Neural progenitor cell (in vitro differentiated cells): ENCODE results near the gene RET. TPM values are rescaled to one million over a fixed set of nuclear protein-coding genes. Genes with fewer than 3 reads are reported as not detected.

Experiments
- DNase-seq: peaks from one replicate; pipeline ENCODE4 v3.0.0-alpha.2; 2016; ENCODE audit warnings: low spot score
- H2AFZ ChIP-seq: fragments of 200-600 bp; sonication (generic); replicated peaks from 2 replicates; pipeline ENCODE4 v1.6.1; 2016; ENCODE audit warnings: antibody characterized with exemption
- H3F3A ChIP-seq: fragments of 200-600 bp; sonication (generic); 2 replicates; pipeline ENCODE4 v1.6.1; 2016; ENCODE audit warnings: antibody characterized with exemption, low read depth
- H3K27ac ChIP-seq: fragments of 200-600 bp; sonication (generic); 2 replicates; pipeline ENCODE4 v1.5.1; 2016; ENCODE audit warnings: mild to moderate bottlenecking
- H3K27me3 ChIP-seq: fragments of 200-600 bp; sonication (generic); 2 replicates; pipeline ENCODE4 v1.6.1; 2016; ENCODE audit warnings: mild to moderate bottlenecking, moderate library complexity
- H3K36me3 ChIP-seq: fragments of 200-600 bp; sonication (generic); 2 replicates; pipeline ENCODE4 v1.5.1; 2016
- H3K4me1 ChIP-seq: fragments of 200-600 bp; sonication (generic); 2 replicates; pipeline ENCODE4 v1.6.1; 2016; ENCODE audit warnings: mixed run types
- H3K4me2 ChIP-seq: fragments of 200-600 bp; sonication (generic); 2 replicates; pipeline ENCODE4 v1.6.1; 2016
- H3K4me3 ChIP-seq: fragments of 200-600 bp; sonication (generic); 2 replicates; pipeline ENCODE4 v1.5.1; 2016
- H3K79me2 ChIP-seq: fragments of 200-600 bp; sonication (generic); 2 replicates; pipeline ENCODE4 v1.6.1; 2016; ENCODE audit warnings: low read depth
- H3K9ac ChIP-seq: fragments of 200-600 bp; sonication (generic); 2 replicates; pipeline ENCODE4 v1.6.1; 2016
- H3K9me3 ChIP-seq: fragments of 200-600 bp; sonication (generic); 2 replicates; pipeline ENCODE4 v1.5.1; 2016; ENCODE audit warnings: low read depth
- H4K20me1 ChIP-seq: fragments of 200-600 bp; sonication (generic); 2 replicates; pipeline ENCODE4 v1.6.1; 2016; ENCODE audit warnings: low read depth
- H3K27ac Mint-ChIP-seq: 3 replicates; pipeline ENCODE4 v1.8.0; 2021; ENCODE audit warnings: mixed read lengths
- H3K27me3 Mint-ChIP-seq: 2 replicates; pipeline ENCODE4 v1.8.0; 2022; ENCODE audit warnings: low read depth, mild to moderate bottlenecking, inconsistent platforms, moderate library complexity, mixed read lengths; ENCODE audit not compliant: insufficient read depth
- H3K36me3 Mint-ChIP-seq: 3 replicates; pipeline ENCODE4 v1.8.0; 2021; ENCODE audit warnings: mixed read lengths
- H3K4me1 Mint-ChIP-seq: 3 replicates; pipeline ENCODE4 v1.8.0; 2021; ENCODE audit warnings: mixed read lengths
- H3K4me3 Mint-ChIP-seq: 3 replicates; pipeline ENCODE4 v1.8.0; 2021; ENCODE audit warnings: mild to moderate bottlenecking, moderate library complexity, mixed read lengths
- H3K9me3 Mint-ChIP-seq: 3 replicates; pipeline ENCODE4 v1.8.0; 2020; ENCODE audit warnings: mixed read lengths
- CTCF ChIP-seq: fragments of 200-600 bp; sonication (generic); IDR thresholded peaks from 2 replicates; pipeline ENCODE4 v1.5.1; 2017; ENCODE audit warnings: antibody characterized with exemption, mild to moderate bottlenecking
- EZH2 ChIP-seq: fragments of 200-600 bp; sonication (generic); IDR thresholded peaks from 2 replicates; pipeline ENCODE4 v1.6.1; 2017; ENCODE audit warnings: antibody characterized with exemption, mild to moderate bottlenecking, moderate library complexity
- EZH2phosphoT487 ChIP-seq: fragments of 200-600 bp; sonication (generic); IDR thresholded peaks from 2 replicates; pipeline ENCODE4 v1.6.1; 2017; ENCODE audit warnings: antibody characterized with exemption
- total RNA-seq: library from RNA; depleted of rRNA; stranded (reverse); fragments of >200 nt; gene quantifications from 2 replicates; pipeline ENCODE4 v1.2.3, GENCODE V29; 2015; ENCODE audit warnings: low replicate concordance

Gene RET
- total RNA-seq, 1 donor from 2014 or later = 1.4 TPM

GRCh38 chr10:43111921-43112607, 35.2 kb downstream of the RET start:
- Mint-ChIP-seq H3K36me3 (no peaks in the 10 kb centered on the region), H3K27ac (no peak overlapping the region), H3K9me3 (no peaks in the 10 kb centered on the region), H3K27me3 (no peaks in the 10 kb centered on the region), H3K4me1 (no peaks in the 10 kb centered on the region), H3K4me3 (no peak overlapping the region)
- no peaks in the 10 kb centered on the region for H3F3A ChIP-seq
- no peak overlapping the region for H3K4me3 ChIP-seq
- no peaks in the 10 kb centered on the region for H3K27me3 ChIP-seq
- H4K20me1 ChIP-seq = no peaks in the 10 kb centered on the region
- no peak overlapping the region for H2AFZ ChIP-seq
- no peaks in the 10 kb centered on the region for H3K4me1 ChIP-seq
- H3K79me2 ChIP-seq = no peaks in the 10 kb centered on the region
- H3K4me2 ChIP-seq = no peak overlapping the region
- H3K9ac ChIP-seq = no peak overlapping the region
- H3K9me3 ChIP-seq = no peaks in the 10 kb centered on the region
- no peak for DNase-seq
- H3K27ac ChIP-seq = no peak overlapping the region
- TF ChIP-seq EZH2 = no peak
- TF ChIP-seq EZH2phosphoT487 = no peak
- no peak for TF ChIP-seq CTCF
- no peaks in the 10 kb centered on the region for H3K36me3 ChIP-seq

GRCh38 chr10:43112608-43112961, 35.7 kb downstream of the RET start:
- no peak overlapping the region for H3K4me3 Mint-ChIP-seq
- Histone ChIP-seq H3K27me3 (no peaks in the 10 kb centered on the region), H3K4me1 (no peaks in the 10 kb centered on the region), H3K36me3 (no peaks in the 10 kb centered on the region), H3F3A (no peaks in the 10 kb centered on the region), H3K9ac (no peak overlapping the region), H3K27ac (no peak overlapping the region), H4K20me1 (no peaks in the 10 kb centered on the region), H3K4me2 (no peak overlapping the region), H3K79me2 (no peaks in the 10 kb centered on the region), H3K9me3 (no peaks in the 10 kb centered on the region), H2AFZ (no peak overlapping the region), H3K4me3 (no peak overlapping the region)
- no peaks in the 10 kb centered on the region for H3K36me3 Mint-ChIP-seq
- no peaks in the 10 kb centered on the region for H3K4me1 Mint-ChIP-seq
- TF ChIP-seq EZH2 (no peak), CTCF (no peak), EZH2phosphoT487 (no peak)
- H3K27ac Mint-ChIP-seq = no peak overlapping the region
- no peaks in the 10 kb centered on the region for H3K9me3 Mint-ChIP-seq
- H3K27me3 Mint-ChIP-seq = no peaks in the 10 kb centered on the region
- DNase-seq = no peak

GRCh38 chr10:43113201-43114087, 36.6 kb downstream of the RET start:
- no peaks in the 10 kb centered on the region for H3K9me3 Mint-ChIP-seq
- no peak overlapping the region for H3K27ac ChIP-seq
- H3K27ac Mint-ChIP-seq = no peak overlapping the region
- DNase-seq = no peak
- H3K4me1 Mint-ChIP-seq = no peaks in the 10 kb centered on the region
- H2AFZ ChIP-seq = no peak overlapping the region
- H4K20me1 ChIP-seq = no peaks in the 10 kb centered on the region
- H3K36me3 ChIP-seq = no peaks in the 10 kb centered on the region
- H3K4me2 ChIP-seq = no peak overlapping the region
- no peaks in the 10 kb centered on the region for H3K27me3 Mint-ChIP-seq
- no peak overlapping the region for H3K4me3 ChIP-seq
- no peaks in the 10 kb centered on the region for H3K27me3 ChIP-seq
- no peaks in the 10 kb centered on the region for H3K9me3 ChIP-seq
- H3K36me3 Mint-ChIP-seq = no peaks in the 10 kb centered on the region
- H3K79me2 ChIP-seq = no peaks in the 10 kb centered on the region
- no peaks in the 10 kb centered on the region for H3F3A ChIP-seq
- TF ChIP-seq CTCF (no peak), EZH2phosphoT487 (no peak), EZH2 (no peak)
- H3K9ac ChIP-seq = no peak overlapping the region
- H3K4me3 Mint-ChIP-seq = no peak overlapping the region
- H3K4me1 ChIP-seq = no peaks in the 10 kb centered on the region
